Embryonic facial prominence (tissue), 1 donor: ENCODE results near the gene YY1AP1.
"Not testable (repeated sequence)": the region's sequence is repeated elsewhere in the genome, so short reads cannot be mapped to it uniquely, and the experiment has no call there.

ENCODE experiments used
- DNase-seq: peaks from one replicate; pipeline ENCODE4 v3.0.0-alpha.2; 2016; ENCODE audit errors: extremely low spot score

YY1AP1 gene

GRCh38 chr1:155688324-155689080 lies at the start of gene YY1AP1:
TSS of gene YY1AP1 (minus strand) at chr1:155688774. CDS start at chr1:155680436, 8,338 bp downstream.
- DNase-seq = peak; percentile 72

- DNase-seq = no peak
Measured at GRCh38 chr1:155729031-155729898, 40.7 kb upstream of the YY1AP1 start.

- DNase-seq = no peak
Measured at GRCh38 chr1:155725142-155725541, 36.6 kb upstream of the YY1AP1 start.

- no peak for DNase-seq
Measured at GRCh38 chr1:155719703-155720102, 31.1 kb upstream of the YY1AP1 start.

GRCh38 chr1:155718524-155719115 lies 30.0 kb upstream of the YY1AP1 start:
- not testable (repeated sequence) for DNase-seq

GRCh38 chr1:155717041-155717440 lies 28.5 kb upstream of the YY1AP1 start:
- no peak for DNase-seq

GRCh38 chr1:155715777-155716176 lies 27.2 kb upstream of the YY1AP1 start:
- DNase-seq = no peak

- DNase-seq = not testable (repeated sequence)
Measured at GRCh38 chr1:155715056-155715455, 26.5 kb upstream of the YY1AP1 start.

- no peak for DNase-seq
Measured at GRCh38 chr1:155713075-155713474, 24.5 kb upstream of the YY1AP1 start.

- not testable (repeated sequence) for DNase-seq
Measured at GRCh38 chr1:155712636-155713035, 24.1 kb upstream of the YY1AP1 start.

GRCh38 chr1:155711457-155711856 lies 22.9 kb upstream of the YY1AP1 start:
- not testable (repeated sequence) for DNase-seq

GRCh38 chr1:155709391-155709790 lies 20.8 kb upstream of the YY1AP1 start:
- no peak for DNase-seq

GRCh38 chr1:155706139-155706538 lies 17.6 kb upstream of the YY1AP1 start:
- DNase-seq = no peak

GRCh38 chr1:155704414-155704813 lies 15.8 kb upstream of the YY1AP1 start:
- not testable (repeated sequence) for DNase-seq

- DNase-seq = no peak
Measured at GRCh38 chr1:155703216-155703615, 14.6 kb upstream of the YY1AP1 start.

- not testable (repeated sequence) for DNase-seq
Measured at GRCh38 chr1:155701675-155702074, 13.1 kb upstream of the YY1AP1 start.

- not testable (repeated sequence) for DNase-seq
Measured at GRCh38 chr1:155699062-155699461, 10.5 kb upstream of the YY1AP1 start.

GRCh38 chr1:155698382-155699038 lies 9.9 kb upstream of the YY1AP1 start:
- no peak for DNase-seq

GRCh38 chr1:155697616-155698015 lies 9.0 kb upstream of the YY1AP1 start:
- DNase-seq = not testable (repeated sequence)

- no peak for DNase-seq
Measured at GRCh38 chr1:155697046-155697445, 8.5 kb upstream of the YY1AP1 start.

- DNase-seq = no peak
Measured at GRCh38 chr1:155696524-155696923, 8.0 kb upstream of the YY1AP1 start.

GRCh38 chr1:155695608-155696007 lies 7.0 kb upstream of the YY1AP1 start:
- DNase-seq = no peak
